Stimulated activated CD8-positive, alpha-beta memory T cell treated with anti-CD3 and anti-CD28 coated beads, Interleukin-12 subunit alpha, Interleukin-12 subunit beta, amount 100 ng/mL, for 4 hours (primary cell): ENCODE results near the gene LIPC.

Experiments used
- DNase-seq: peaks from one replicate; pipeline ENCODE4 v3.0.0-alpha.2; 2020; ENCODE audit warnings: low read depth

Gene LIPC

GRCh38 chr15:58431221-58432149 lies at the start of gene LIPC:
Gene LIPC (plus strand): TSS chr15:58431991. CDS start chr15:58432033, 42 bp downstream.
- DNase-seq: no peak

GRCh38 chr15:58383876-58384275 lies 47.9 kb upstream of the LIPC start:
- DNase-seq: no peak

GRCh38 chr15:58384667-58385066 lies 47.1 kb upstream of the LIPC start:
- no peak for DNase-seq

GRCh38 chr15:58386081-58386480 lies 45.7 kb upstream of the LIPC start:
- DNase-seq: no peak

- DNase-seq: no peak
Measured at GRCh38 chr15:58386641-58387040, 45.1 kb upstream of the LIPC start.

- DNase-seq: no peak
Measured at GRCh38 chr15:58387130-58387529, 44.7 kb upstream of the LIPC start.

GRCh38 chr15:58388211-58388610 lies 43.6 kb upstream of the LIPC start:
- no peak for DNase-seq

- no peak for DNase-seq
Measured at GRCh38 chr15:58390118-58390517, 41.7 kb upstream of the LIPC start.

GRCh38 chr15:58390655-58391054 lies 41.1 kb upstream of the LIPC start:
- DNase-seq: no peak

- no peak for DNase-seq
Measured at GRCh38 chr15:58391088-58391487, 40.7 kb upstream of the LIPC start.

GRCh38 chr15:58392141-58392540 lies 39.6 kb upstream of the LIPC start:
- no peak for DNase-seq

GRCh38 chr15:58392611-58393161 lies 39.1 kb upstream of the LIPC start:
- no peak for DNase-seq

GRCh38 chr15:58393241-58393662 lies 38.5 kb upstream of the LIPC start:
- DNase-seq: no peak

- no peak for DNase-seq
Measured at GRCh38 chr15:58396181-58396580, 35.6 kb upstream of the LIPC start.

- no peak for DNase-seq
Measured at GRCh38 chr15:58398071-58398470, 33.7 kb upstream of the LIPC start.

- DNase-seq: no peak
Measured at GRCh38 chr15:58398643-58399042, 33.1 kb upstream of the LIPC start.

- no peak for DNase-seq
Measured at GRCh38 chr15:58399739-58400138, 32.1 kb upstream of the LIPC start.

GRCh38 chr15:58401276-58401675 lies 30.5 kb upstream of the LIPC start:
- DNase-seq: no peak

GRCh38 chr15:58401991-58402649 lies 29.7 kb upstream of the LIPC start:
- no peak for DNase-seq

GRCh38 chr15:58403581-58403980 lies 28.2 kb upstream of the LIPC start:
- DNase-seq: no peak

- no peak for DNase-seq
Measured at GRCh38 chr15:58404020-58404419, 27.8 kb upstream of the LIPC start.

- DNase-seq: no peak
Measured at GRCh38 chr15:58404722-58405121, 27.1 kb upstream of the LIPC start.

GRCh38 chr15:58405865-58406264 lies 25.9 kb upstream of the LIPC start:
- DNase-seq: no peak
